Transverse colon (tissue), 4 donors: ENCODE results near the gene OPA3. TPM values are rescaled to one million over a fixed set of nuclear protein-coding genes. Genes with fewer than 3 reads are reported as not detected.

ENCODE experiments used
- DNase-seq: peaks from one replicate; pipeline ENCODE4 v3.0.0-alpha.2; 2019
- H3K27ac ChIP-seq, 4 donors: fragments of 200-600 bp; sonication (generic); 2 replicates each; pipeline ENCODE4 v1.5.1; 2016 to 2018; ENCODE audit warnings: inconsistent platforms in 4 of 4
- H3K27me3 ChIP-seq: fragments of 200-600 bp; sonication (generic); 2 replicates; pipeline ENCODE4 v1.5.1; 2017; ENCODE audit warnings: inconsistent platforms
- H3K36me3 ChIP-seq, 4 donors: fragments of 200-600 bp; sonication (generic); 2 replicates each; pipeline ENCODE4 v1.5.1; 2017 to 2019; ENCODE audit warnings: inconsistent platforms in 4 of 4
- H3K4me1 ChIP-seq, 4 donors: fragments of 200-600 bp; sonication (generic); 2 replicates each; pipeline ENCODE4 v1.5.1; 2017 to 2020; ENCODE audit warnings: inconsistent platforms in 4 of 4
- H3K4me3 ChIP-seq, 4 donors: fragments of 200-600 bp; sonication (generic); 1 replicate in 1 of 4; 2 replicates in 3 of 4; pipeline versions ENCODE4 v1.5.1 to v1.6.1; 2017 to 2019; ENCODE audit warnings: inconsistent platforms in 4 of 4
- H3K9me3 ChIP-seq, 2 donors: fragments of 200-600 bp; sonication (generic); 2 replicates each; pipeline ENCODE4 v1.5.1; 2017 to 2019; ENCODE audit warnings: inconsistent platforms in 2 of 2
- CTCF ChIP-seq, 5 experiments: fragments of 200-600 bp in 3 of 5; fragments of 450-650 bp in 2 of 5; sonication (generic) in 3 of 5; IDR thresholded peaks; 1 replicate in 2 of 5; 2 replicates in 3 of 5; pipeline ENCODE4 v1.5.1; 2016 to 2017; ENCODE audit warnings: antibody characterized with exemption in 5 of 5, inconsistent platforms in 3 of 5, mild to moderate bottlenecking in 2 of 5, moderate library complexity in 1 of 5
- EP300 ChIP-seq: sonication (generic); formaldehyde crosslinking; IDR thresholded peaks from one replicate; pipeline ENCODE4 v1.6.1; 2017; ENCODE audit warnings: antibody characterized with exemption, low read depth
- POLR2A ChIP-seq: fragments of 450-650 bp; IDR thresholded peaks from one replicate; pipeline ENCODE4 v1.6.1; 2016; ENCODE audit warnings: antibody characterized with exemption, mild to moderate bottlenecking, moderate library complexity
- POLR2AphosphoS5 ChIP-seq, 3 donors: sonication (generic); formaldehyde crosslinking; IDR thresholded peaks; one replicate each; pipeline ENCODE4 v1.6.1; 2016; ENCODE audit warnings: antibody characterized with exemption in 3 of 3
- WGBS, 2 donors: methylation state at CpG; one replicate each; pipeline ENCODE4 v1.1.5; 2018; ENCODE audit warnings: low coverage in 1 of 2; 5-methylcytosine and 5-hydroxymethylcytosine counted together
- in situ Hi-C, 4 donors: fragments of 200-750 bp; cut with MboI; loops; one replicate each; pipeline versions ENCODE4 v1.15.0 to v1.15.1; 2017; ENCODE audit warnings: low sequenced_read_pairs in 3 of 4, low pct_ligation_motif_present in 1 of 4, low pct_unique_long_range_greater_than_20kb in 1 of 4
- intact Hi-C: fragments of 100-400 bp; cut with DNase I; formaldehyde crosslinking; loops from one replicate; pipeline ENCODE4 v1.15.1; 2023; ENCODE audit warnings: low total_unique reads
- total RNA-seq, 4 donors: library from RNA; depleted of rRNA; stranded (reverse); fragments of >200 nt; gene quantifications; one replicate each; pipeline ENCODE4 v1.1.0, GENCODE V29; 2016

The OPA3 gene
- total RNA-seq, 4 donors from 2014 or later = 6.7 to 10.8 (median 8.6) TPM

GRCh38 chr19:45497791-45498190 is 86.8 kb downstream of the OPA3 start:
- peaks cover 43% of the 10 kb centered on the region for H3K27me3 ChIP-seq
- intact Hi-C loops (no loop called here), in situ Hi-C loops (no loop called here)
- no peaks in the 10 kb centered on the region for H3K36me3 ChIP-seq
- 20 to 29% methylated on average over 1 to 16 of the region's 16 CpGs for WGBS, 2 donors
- H3K27ac ChIP-seq = no peak overlapping the region
- no peak overlapping the region for H3K4me3 ChIP-seq
- H3K9me3 ChIP-seq = no peaks in the 10 kb centered on the region
- no peak for TF ChIP-seq POLR2AphosphoS5 (IDR thresholded peaks at IDR 0.05)
- no peak for TF ChIP-seq POLR2A
- TF ChIP-seq EP300 = no peak
- no peak for TF ChIP-seq CTCF (IDR thresholded peaks at IDR 0.05)
- peaks cover 17 to 50% (median 31%) of the 10 kb centered on the region in 4 donors for H3K4me1 ChIP-seq
- no peak for DNase-seq

- Histone ChIP-seq H3K4me1 (peaks cover 17 to 58% (median 35%) of the 10 kb centered on the region in 4 donors), H3K27ac (peak overlapping the region; percentile 45 to 75 (median 58)), H3K4me3 (peak overlapping the region; percentile 57 to 86 (median 63)), H3K27me3 (peaks cover 43% of the 10 kb centered on the region), H3K36me3 (no peaks in the 10 kb centered on the region), H3K9me3 (no peaks in the 10 kb centered on the region)
- intact Hi-C loops = no loop called here
- 1% methylated on average over 51 of the region's 54 CpGs; no CpG with 5 or more reads in 1 of the 2 donors for WGBS, 2 donors
- no peak for TF ChIP-seq EP300
- peak in 1 of 5 experiments; percentile 11 for TF ChIP-seq CTCF (IDR thresholded peaks at IDR 0.05)
- no peak for TF ChIP-seq POLR2A
- DNase-seq = no peak
- in situ Hi-C loops = no loop called here
Observed at GRCh38 chr19:45496349-45496953, 88.2 kb downstream of the OPA3 start.

GRCh38 chr19:45495178-45495577 is 89.4 kb downstream of the OPA3 start:
- intact Hi-C loops = no loop called here
- Histone ChIP-seq H3K36me3 (no peaks in the 10 kb centered on the region), H3K9me3 (no peaks in the 10 kb centered on the region), H3K4me3 (no peak overlapping the region), H3K27ac (no peak overlapping the region), H3K4me1 (peaks cover 17 to 58% (median 35%) of the 10 kb centered on the region in 4 donors), H3K27me3 (peaks cover 42% of the 10 kb centered on the region)
- TF ChIP-seq EP300 (no peak), CTCF (IDR thresholded peaks at IDR 0.05) (no peak), POLR2A (no peak), POLR2AphosphoS5 (IDR thresholded peaks at IDR 0.05) (no peak)
- WGBS, 2 donors = 80 to 89% methylated on average over 4 to 5 of the region's 5 CpGs
- DNase-seq = no peak
- in situ Hi-C loops = no loop called here

GRCh38 chr19:45494261-45494916 is 90.2 kb downstream of the OPA3 start:
- intact Hi-C loops (no loop called here), in situ Hi-C loops (no loop called here)
- 92% methylated on average over 39 of the region's 39 CpGs; no CpG with 5 or more reads in 1 of the 2 donors for WGBS, 2 donors
- Histone ChIP-seq H3K4me3 (no peak overlapping the region), H3K36me3 (no peaks in the 10 kb centered on the region), H3K4me1 (peaks cover 17 to 54% (median 35%) of the 10 kb centered on the region in 4 donors), H3K27ac (no peak overlapping the region), H3K9me3 (no peaks in the 10 kb centered on the region), H3K27me3 (peaks cover 34% of the 10 kb centered on the region)
- TF ChIP-seq EP300 = no peak
- TF ChIP-seq POLR2A = no peak
- no peak for TF ChIP-seq CTCF (IDR thresholded peaks at IDR 0.05)
- TF ChIP-seq POLR2AphosphoS5 (IDR thresholded peaks at IDR 0.05) = no peak
- DNase-seq = no peak
